Duodenal mucosa (tissue), 2 donors: Measurements from ENCODE around the gene TMX2.
A peak's percentile ranks its signal among the peaks of the same experiment; 100 is the strongest.

Source experiments
- H3K27ac ChIP-seq: one replicate; pipeline ENCODE4 v1.7.0; 2013; ENCODE audit warnings: low read depth, low read length
- H3K27me3 ChIP-seq, 2 donors: one replicate each; pipeline ENCODE4 v1.7.0; 2013; ENCODE audit warnings: low read length in 2 of 2, control low read depth in 1 of 2; ENCODE audit not compliant: insufficient read depth in 2 of 2, control insufficient read depth in 1 of 2
- H3K36me3 ChIP-seq, 2 donors: one replicate each; pipeline ENCODE4 v1.7.0; 2013; ENCODE audit warnings: low read length in 2 of 2, control low read depth in 1 of 2; ENCODE audit not compliant: insufficient read depth in 2 of 2, control insufficient read depth in 1 of 2
- H3K4me1 ChIP-seq, 2 donors: one replicate each; pipeline ENCODE4 v1.7.0; 2013; ENCODE audit warnings: low read length in 2 of 2, control low read depth in 1 of 2; ENCODE audit not compliant: insufficient read depth in 2 of 2, control insufficient read depth in 1 of 2
- H3K4me3 ChIP-seq, 2 donors: one replicate each; pipeline ENCODE4 v1.7.0; 2013; ENCODE audit warnings: low read length in 2 of 2, low read depth in 1 of 2
- H3K9ac ChIP-seq, 2 donors: one replicate each; pipeline ENCODE4 v1.7.0; 2013; ENCODE audit warnings: low read length in 2 of 2, low read depth in 1 of 2
- H3K9me3 ChIP-seq, 2 donors: one replicate each; pipeline ENCODE4 v1.7.0; 2013; ENCODE audit warnings: low read length in 2 of 2, control low read depth in 1 of 2; ENCODE audit not compliant: control insufficient read depth in 1 of 2

Gene TMX2

GRCh38 chr11:57763568-57763967, 51.2 kb downstream of the TMX2 start:
- Histone ChIP-seq H3K27me3 (no peaks in the 10 kb centered on the region), H3K4me1 (peaks cover 12 to 21% of the 10 kb centered on the region in 2 donors), H3K4me3 (peak overlapping the region; percentile 67 to 72), H3K9ac (peak overlapping the region; percentile 74 to 93), H3K36me3 (peaks cover 0 to 3% of the 10 kb centered on the region in 2 donors), H3K27ac (peak overlapping the region; percentile 20), H3K9me3 (no peaks in the 10 kb centered on the region)

GRCh38 chr11:57764021-57764420, 51.6 kb downstream of the TMX2 start:
- Histone ChIP-seq H3K4me3 (peak overlapping the region; percentile 67 to 72), H3K9me3 (no peaks in the 10 kb centered on the region), H3K27me3 (no peaks in the 10 kb centered on the region), H3K36me3 (peaks cover 0 to 3% of the 10 kb centered on the region in 2 donors), H3K9ac (peak overlapping the region; percentile 74 to 93), H3K4me1 (peaks cover 12 to 21% of the 10 kb centered on the region in 2 donors), H3K27ac (peak overlapping the region; percentile 20)

- Histone ChIP-seq H3K9ac (peak overlapping the region; percentile 74 to 93), H3K27ac (peak overlapping the region; percentile 15), H3K9me3 (no peaks in the 10 kb centered on the region), H3K4me3 (peak overlapping the region; percentile 67 to 72), H3K36me3 (peaks cover 0 to 3% of the 10 kb centered on the region in 2 donors), H3K4me1 (peaks cover 12 to 23% of the 10 kb centered on the region in 2 donors), H3K27me3 (no peaks in the 10 kb centered on the region)
Observed at GRCh38 chr11:57764566-57764965, 52.2 kb downstream of the TMX2 start.

- Histone ChIP-seq H3K9ac (peak overlapping the region; percentile 74 to 93), H3K4me3 (peak overlapping the region; percentile 67 to 72)
Observed at GRCh38 chr11:57764972-57765371, 52.6 kb downstream of the TMX2 start.

GRCh38 chr11:57770793-57771192, 58.4 kb downstream of the TMX2 start:
- Histone ChIP-seq H3K36me3 (peaks cover 0 to 3% of the 10 kb centered on the region in 2 donors), H3K9ac (no peak overlapping the region), H3K27ac (no peak overlapping the region), H3K9me3 (no peaks in the 10 kb centered on the region), H3K4me1 (peaks cover 16 to 35% of the 10 kb centered on the region in 2 donors), H3K4me3 (no peak overlapping the region), H3K27me3 (no peaks in the 10 kb centered on the region)

More at GRCh38 chr11:57764972-57765371, 52.6 kb downstream of the TMX2 start:
- Histone ChIP-seq H3K36me3 (peaks cover 0 to 3% of the 10 kb centered on the region in 2 donors), H3K27me3 (no peaks in the 10 kb centered on the region), H3K27ac (peak overlapping the region; percentile 15), H3K4me1 (peaks cover 12 to 26% of the 10 kb centered on the region in 2 donors), H3K9me3 (no peaks in the 10 kb centered on the region)

GRCh38 chr11:57771365-57771764, 59.0 kb downstream of the TMX2 start:
- Histone ChIP-seq H3K9ac (no peak overlapping the region), H3K4me3 (no peak overlapping the region), H3K36me3 (peaks cover 0 to 3% of the 10 kb centered on the region in 2 donors), H3K27ac (no peak overlapping the region), H3K4me1 (peaks cover 22 to 38% of the 10 kb centered on the region in 2 donors), H3K27me3 (no peaks in the 10 kb centered on the region), H3K9me3 (no peaks in the 10 kb centered on the region)

- Histone ChIP-seq H3K9ac (no peak overlapping the region), H3K36me3 (no peaks in the 10 kb centered on the region), H3K27me3 (no peaks in the 10 kb centered on the region), H3K4me3 (no peak overlapping the region), H3K9me3 (no peaks in the 10 kb centered on the region), H3K27ac (no peak overlapping the region), H3K4me1 (peaks cover 34 to 44% of the 10 kb centered on the region in 2 donors)
Observed at GRCh38 chr11:57772562-57772961, 60.2 kb downstream of the TMX2 start.

GRCh38 chr11:57773026-57773598, 60.7 kb downstream of the TMX2 start:
- no peaks in the 10 kb centered on the region for H3K9me3 ChIP-seq
- H3K36me3 ChIP-seq, result no peaks in the 10 kb centered on the region
- peaks cover 39 to 48% of the 10 kb centered on the region in 2 donors for H3K4me1 ChIP-seq
- no peak overlapping the region for H3K4me3 ChIP-seq
- no peak overlapping the region for H3K9ac ChIP-seq
- no peak overlapping the region for H3K27ac ChIP-seq
- H3K27me3 ChIP-seq, result no peaks in the 10 kb centered on the region

GRCh38 chr11:57775491-57775890, 63.1 kb downstream of the TMX2 start:
- Histone ChIP-seq H3K9me3 (no peaks in the 10 kb centered on the region), H3K4me1 (peaks cover 62 to 67% of the 10 kb centered on the region in 2 donors), H3K27me3 (no peaks in the 10 kb centered on the region), H3K9ac (peak overlapping the region; percentile 14 to 39), H3K4me3 (peak overlapping the region; percentile 11 to 40), H3K36me3 (no peaks in the 10 kb centered on the region), H3K27ac (no peak overlapping the region)

- Histone ChIP-seq H3K9ac (peak overlapping the region; percentile 14 to 39), H3K27ac (peak overlapping the region; percentile 26), H3K36me3 (no peaks in the 10 kb centered on the region), H3K9me3 (no peaks in the 10 kb centered on the region), H3K4me3 (peak overlapping the region; percentile 11 to 40), H3K4me1 (peaks cover 66 to 69% of the 10 kb centered on the region in 2 donors), H3K27me3 (no peaks in the 10 kb centered on the region)
Observed at GRCh38 chr11:57776031-57776521, 63.7 kb downstream of the TMX2 start.
